Measurements from ENCODE around the gene SBSN. TPM values are rescaled to one million over a fixed set of nuclear protein-coding genes. Genes with fewer than 3 reads are reported as not detected.

Gene SBSN
- total RNA-seq, 1 experiment from 2014 or later: 0.15 TPM

DNA sequence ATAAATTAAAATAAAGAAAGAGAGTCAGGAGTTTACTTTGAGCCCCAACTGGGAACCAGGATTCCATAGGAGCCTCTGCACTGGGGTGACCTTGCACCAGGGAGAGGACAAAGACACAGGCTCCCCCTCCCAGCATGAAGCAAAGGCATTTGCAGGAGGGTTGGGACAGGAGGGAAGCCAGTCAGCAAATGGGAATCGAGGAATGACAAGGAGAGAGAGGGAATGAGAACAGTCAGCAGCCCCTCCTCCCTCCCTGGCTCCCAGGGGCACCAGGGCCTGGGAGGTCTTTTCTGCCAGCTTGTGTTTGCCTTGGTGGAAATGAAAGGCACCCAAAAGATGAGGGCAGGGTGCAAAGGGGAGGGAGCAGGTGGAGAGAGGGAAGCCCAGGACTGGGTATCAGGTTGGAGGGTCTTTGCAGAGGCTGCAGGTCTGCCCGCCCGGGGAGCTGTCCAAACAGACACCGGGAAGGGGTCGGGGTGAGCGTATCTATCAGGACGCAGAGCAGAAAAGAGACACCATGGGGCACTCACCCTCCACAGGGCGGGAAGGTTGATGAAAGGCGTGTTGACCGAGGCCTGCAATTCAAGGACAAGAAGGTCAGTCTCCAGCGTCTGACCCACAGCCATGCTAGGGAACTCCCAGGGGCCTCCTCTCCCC, 3.8 kb downstream of the SBSN start:
- Histone ChIP-seq H3K23me2 (ENCODE audit: insufficient read length, low read depth, low read length, poor library complexity, severe bottlenecking) (peaks cover 7% of the 10 kb centered on the region), H4K91ac (ENCODE audit: insufficient read length, low read depth, low read length) (no peak overlapping the region), H2AK5ac (ENCODE audit: insufficient read length, low read length) (no peak overlapping the region), H2BK120ac (ENCODE audit: low read depth, low read length, poor library complexity, severe bottlenecking) (no peak overlapping the region), H3K18ac (ENCODE audit: insufficient read length, low read depth, low read length) (no peak overlapping the region), H3K56ac (ENCODE audit: insufficient read length, low read depth, low read length) (no peak overlapping the region), H3K27ac (ENCODE audit: insufficient read length, low read depth, low read length) (no peak overlapping the region), H3K9me3 (ENCODE audit: control insufficient read depth, low read depth, low read length) (no peaks in the 10 kb centered on the region), H2BK5ac (ENCODE audit: insufficient read length, low read length) (no peak overlapping the region), H3T11ph (ENCODE audit: low read length) (no peak overlapping the region), H4K5ac (ENCODE audit: insufficient read length, low read depth, low read length) (no peak overlapping the region), H3K14ac (ENCODE audit: insufficient read depth, low read length) (peak overlapping the region; percentile 43; the same call in 1 of the 2 replicates), H2BK15ac (ENCODE audit: low read depth, low read length) (no peak overlapping the region), H2BK12ac (ENCODE audit: insufficient read length, low read depth, low read length) (no peak overlapping the region), H4K8ac (replicated peaks; ENCODE audit: insufficient read length, low read depth, low read length) (no peak overlapping the region), H3K4me2 (ENCODE audit: insufficient read depth, insufficient read length, low read length) (peak overlapping the region; percentile 1), H3K79me1 (ENCODE audit: insufficient read depth, low read depth, low read length, poor library complexity, severe bottlenecking) (no peaks in the 10 kb centered on the region), H3K9ac (ENCODE audit: extremely low read depth, insufficient read length, low read length) (no peak overlapping the region), H3K79me2 (ENCODE audit: insufficient read depth, low read length) (no peaks in the 10 kb centered on the region), H4K20me1 (ENCODE audit: control insufficient read depth, insufficient read depth, insufficient read length) (no peaks in the 10 kb centered on the region), H2AFZ (ENCODE audit: low read length) (no peak overlapping the region), H2BK20ac (ENCODE audit: low read depth, low read length, poor library complexity, severe bottlenecking) (no peak overlapping the region), H3K4me1 (ENCODE audit: insufficient read depth, low read length) (peaks cover 5% of the 10 kb centered on the region; the same call in 1 of the 2 replicates), H3K4ac (ENCODE audit: low read depth, low read length) (no peak overlapping the region), H3K27me3 (ENCODE audit: insufficient read depth, low read length) (no peaks in the 10 kb centered on the region), H3K23ac (ENCODE audit: insufficient read length, low read depth, low read length) (no peak overlapping the region)
- peak overlapping the region in 1 of 2 experiments; percentile 72; a peak in 3 of 5 replicates for H3K4me3 Mint-ChIP-seq
- H3K36me3 Mint-ChIP-seq (ENCODE audit: insufficient read depth in 1 of 3, low read depth in 3 of 3): no peaks in the 10 kb centered on the region; a peak in 2 of 7 replicates
- H3K4me1 Mint-ChIP-seq: peaks cover 18 to 42% of the 10 kb centered on the region in 2 experiments
- DNase-seq: peak; percentile 58
- TF ChIP-seq, protein P1, sequence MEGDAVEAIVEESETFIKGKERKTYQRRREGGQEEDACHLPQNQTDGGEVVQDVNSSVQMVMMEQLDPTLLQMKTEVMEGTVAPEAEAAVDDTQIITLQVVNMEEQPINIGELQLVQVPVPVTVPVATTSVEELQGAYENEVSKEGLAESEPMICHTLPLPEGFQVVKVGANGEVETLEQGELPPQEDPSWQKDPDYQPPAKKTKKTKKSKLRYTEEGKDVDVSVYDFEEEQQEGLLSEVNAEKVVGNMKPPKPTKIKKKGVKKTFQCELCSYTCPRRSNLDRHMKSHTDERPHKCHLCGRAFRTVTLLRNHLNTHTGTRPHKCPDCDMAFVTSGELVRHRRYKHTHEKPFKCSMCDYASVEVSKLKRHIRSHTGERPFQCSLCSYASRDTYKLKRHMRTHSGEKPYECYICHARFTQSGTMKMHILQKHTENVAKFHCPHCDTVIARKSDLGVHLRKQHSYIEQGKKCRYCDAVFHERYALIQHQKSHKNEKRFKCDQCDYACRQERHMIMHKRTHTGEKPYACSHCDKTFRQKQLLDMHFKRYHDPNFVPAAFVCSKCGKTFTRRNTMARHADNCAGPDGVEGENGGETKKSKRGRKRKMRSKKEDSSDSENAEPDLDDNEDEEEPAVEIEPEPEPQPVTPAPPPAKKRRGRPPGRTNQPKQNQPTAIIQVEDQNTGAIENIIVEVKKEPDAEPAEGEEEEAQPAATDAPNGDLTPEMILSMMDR (conservative IDR thresholded peaks at IDR 0.05): no peak
- H3K27me3 Mint-ChIP-seq (ENCODE audit: low read depth): peaks cover 48% of the 10 kb centered on the region
- peak overlapping the region in 2 of 3 experiments; percentile 52 to 65; a peak in 4 of 7 replicates for H3K27ac Mint-ChIP-seq
- WGBS (ENCODE audit: extremely low coverage, insufficient read length, low lambda C conversion rate): no CpG with 5 or more reads among the region's 11 CpGs
- no peaks in the 10 kb centered on the region; a peak in 1 of 5 replicates for H3K9me3 Mint-ChIP-seq
